K562 (cell line): ENCODE results near the gene FLOT2. TPM values are rescaled to one million over a fixed set of nuclear protein-coding genes. Genes with fewer than 3 reads are reported as not detected.

Source experiments
- ATF1 ChIP-seq, 2 experiments: fragments of 450-650 bp in 1 of 2; IDR thresholded peaks; 2 replicates each; pipeline ENCODE4 v1.6.1; 2016; ENCODE audit warnings: missing compliant biosample characterization in 1 of 2, missing genetic modification characterization in 1 of 2
- BRCA1 ChIP-seq, 2 experiments: fragments of 450-650 bp in 1 of 2; sonication (generic) in 1 of 2; formaldehyde crosslinking in 1 of 2; IDR thresholded peaks; 2 replicates each; pipeline versions ENCODE4 v1.5.0 to v1.6.1; 2017 to 2020; ENCODE audit warnings: mild to moderate bottlenecking in 1 of 2, missing genetic modification reagents in 1 of 2
- DMBX1 ChIP-seq: fragments of 250-450 bp; sonication (Bioruptor Pico); IDR thresholded peaks from 2 replicates; pipeline ENCODE4 v1.8.0; 2022; ENCODE audit warnings: inconsistent platforms, mild to moderate bottlenecking, moderate library complexity, borderline replicate concordance
- ETV5 ChIP-seq: sonication (generic); formaldehyde crosslinking; IDR thresholded peaks from 2 replicates; pipeline ENCODE4 v1.4.0; 2020; ENCODE audit warnings: low read depth, mild to moderate bottlenecking, missing genetic modification reagents
- FOXM1 ChIP-seq, 2 experiments: fragments of 450-650 bp in 1 of 2; sonication (generic) in 1 of 2; formaldehyde crosslinking in 1 of 2; IDR thresholded peaks; 2 replicates each; pipeline versions ENCODE4 v1.6.1 to v1.9.0; 2017 to 2022; ENCODE audit warnings: low read depth in 2 of 2, mild to moderate bottlenecking in 2 of 2, missing genetic modification reagents in 1 of 2, moderate library complexity in 1 of 2
- KLF16 ChIP-seq: IDR thresholded peaks from 2 replicates; pipeline ENCODE4 v1.6.1; 2016; ENCODE audit warnings: antibody characterized with exemption
- MAZ ChIP-seq, 2 experiments: fragments of 450-650 bp in 1 of 2; sonication (generic) in 1 of 2; formaldehyde crosslinking; IDR thresholded peaks in 1 of 2; conservative IDR thresholded peaks in 1 of 2; 2 replicates each; pipeline versions ENCODE4 v1.4.0 to v1.5.0; 2020; ENCODE audit warnings: mild to moderate bottlenecking in 1 of 2, missing genetic modification reagents in 1 of 2
- MBD2 ChIP-seq: sonication (generic); IDR thresholded peaks from 2 replicates; pipeline ENCODE4 v1.6.1; 2016; ENCODE audit warnings: low read depth, borderline replicate concordance
- RBM17 ChIP-seq: fragments of 200-400 bp; formaldehyde crosslinking; IDR thresholded peaks from 2 replicates; pipeline ENCODE4 v1.6.1; 2017; ENCODE audit warnings: low read depth, mild to moderate bottlenecking, low read length, borderline replicate concordance
- SLC30A9 ChIP-seq: fragments of 250-450 bp; sonication (Bioruptor Pico); IDR thresholded peaks from 2 replicates; pipeline ENCODE4 v1.8.0; 2022; ENCODE audit warnings: mild to moderate bottlenecking, moderate library complexity
- TGIF2 ChIP-seq: sonication (generic); formaldehyde crosslinking; IDR thresholded peaks from 2 replicates; pipeline ENCODE4 v1.8.1; 2022; ENCODE audit warnings: mild to moderate bottlenecking, missing genetic modification reagents, moderate library complexity
- ZNF175 ChIP-seq: fragments of 200-800 bp; sonication (Bioruptor generic); IDR thresholded peaks from 2 replicates; pipeline ENCODE4 v1.6.1; 2016; ENCODE audit warnings: low read depth, mild to moderate bottlenecking, missing genetic modification characterization, missing compliant biosample characterization
- ZNF224 ChIP-seq: sonication (generic); formaldehyde crosslinking; IDR thresholded peaks from 2 replicates; pipeline ENCODE4 v1.8.0; 2022; ENCODE audit warnings: mild to moderate bottlenecking, missing genetic modification reagents
- polyA plus RNA-seq, 8 experiments: library from polyadenylated mRNA; depleted of rRNA in 4 of 8; stranded (reverse) in 5 of 8; unstranded in 3 of 8; fragments of >200 nt; fragmentation: Nextera tagmentation in 2 of 8; fragmentation: Illumina TruSeq in 1 of 8; extraction: Ambion mirVana in 2 of 8; extraction: Trizol in 1 of 8; gene quantifications; 2 replicates each; pipeline versions ENCODE4 v1.2.1 to v1.2.3, GENCODE V29; 2011 to 2014; ENCODE audit warnings: inconsistent platforms in 1 of 8, missing spikeins in 1 of 8
- total RNA-seq, 7 experiments: library from RNA; depleted of rRNA in 6 of 7; stranded (reverse); fragments of >200 nt in 6 of 7; fragmentation: Illumina TruSeq in 2 of 7; extraction: Trizol in 2 of 7; gene quantifications; 2 replicates each; pipeline versions ENCODE4 v1.2.1 to v1.2.3, GENCODE V29; 2011 to 2021; ENCODE audit warnings: low replicate concordance in 1 of 7
- TF ChIP-seq, protein P1 (sequence below): fragments of 250-450 bp; sonication (Bioruptor Pico); IDR thresholded peaks from 2 replicates; pipeline ENCODE4 v1.4.0; 2020; ENCODE audit warnings: mild to moderate bottlenecking, moderate library complexity, borderline replicate concordance
- TF ChIP-seq, protein P2 (sequence below): sonication (generic); formaldehyde crosslinking; IDR thresholded peaks from 2 replicates; pipeline ENCODE4 v1.8.0; 2022; ENCODE audit warnings: mild to moderate bottlenecking, missing genetic modification reagents
- TF ChIP-seq, protein P3 (sequence below): fragments of 450-650 bp; formaldehyde crosslinking; IDR thresholded peaks from 2 replicates; pipeline ENCODE4 v1.4.0; 2020; ENCODE audit warnings: mild to moderate bottlenecking, moderate library complexity

The FLOT2 gene
- total and polyA plus RNA-seq, 9 of the 15 experiments (the other 6 are each of a cell fraction or from before 2014, with no cell fraction given) = 17.5 to 138 (median 41.7) TPM

GRCh38 chr17:28926786-28927185 lies 29.3 kb upstream of the FLOT2 start (continued):
- no peak for TF ChIP-seq TGIF2
- TF ChIP-seq, protein P1, sequence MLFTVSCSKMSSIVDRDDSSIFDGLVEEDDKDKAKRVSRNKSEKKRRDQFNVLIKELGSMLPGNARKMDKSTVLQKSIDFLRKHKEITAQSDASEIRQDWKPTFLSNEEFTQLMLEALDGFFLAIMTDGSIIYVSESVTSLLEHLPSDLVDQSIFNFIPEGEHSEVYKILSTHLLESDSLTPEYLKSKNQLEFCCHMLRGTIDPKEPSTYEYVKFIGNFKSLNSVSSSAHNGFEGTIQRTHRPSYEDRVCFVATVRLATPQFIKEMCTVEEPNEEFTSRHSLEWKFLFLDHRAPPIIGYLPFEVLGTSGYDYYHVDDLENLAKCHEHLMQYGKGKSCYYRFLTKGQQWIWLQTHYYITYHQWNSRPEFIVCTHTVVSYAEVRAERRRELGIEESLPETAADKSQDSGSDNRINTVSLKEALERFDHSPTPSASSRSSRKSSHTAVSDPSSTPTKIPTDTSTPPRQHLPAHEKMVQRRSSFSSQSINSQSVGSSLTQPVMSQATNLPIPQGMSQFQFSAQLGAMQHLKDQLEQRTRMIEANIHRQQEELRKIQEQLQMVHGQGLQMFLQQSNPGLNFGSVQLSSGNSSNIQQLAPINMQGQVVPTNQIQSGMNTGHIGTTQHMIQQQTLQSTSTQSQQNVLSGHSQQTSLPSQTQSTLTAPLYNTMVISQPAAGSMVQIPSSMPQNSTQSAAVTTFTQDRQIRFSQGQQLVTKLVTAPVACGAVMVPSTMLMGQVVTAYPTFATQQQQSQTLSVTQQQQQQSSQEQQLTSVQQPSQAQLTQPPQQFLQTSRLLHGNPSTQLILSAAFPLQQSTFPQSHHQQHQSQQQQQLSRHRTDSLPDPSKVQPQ = no peak
- no peak for TF ChIP-seq RBM17
- TF ChIP-seq, protein P2, sequence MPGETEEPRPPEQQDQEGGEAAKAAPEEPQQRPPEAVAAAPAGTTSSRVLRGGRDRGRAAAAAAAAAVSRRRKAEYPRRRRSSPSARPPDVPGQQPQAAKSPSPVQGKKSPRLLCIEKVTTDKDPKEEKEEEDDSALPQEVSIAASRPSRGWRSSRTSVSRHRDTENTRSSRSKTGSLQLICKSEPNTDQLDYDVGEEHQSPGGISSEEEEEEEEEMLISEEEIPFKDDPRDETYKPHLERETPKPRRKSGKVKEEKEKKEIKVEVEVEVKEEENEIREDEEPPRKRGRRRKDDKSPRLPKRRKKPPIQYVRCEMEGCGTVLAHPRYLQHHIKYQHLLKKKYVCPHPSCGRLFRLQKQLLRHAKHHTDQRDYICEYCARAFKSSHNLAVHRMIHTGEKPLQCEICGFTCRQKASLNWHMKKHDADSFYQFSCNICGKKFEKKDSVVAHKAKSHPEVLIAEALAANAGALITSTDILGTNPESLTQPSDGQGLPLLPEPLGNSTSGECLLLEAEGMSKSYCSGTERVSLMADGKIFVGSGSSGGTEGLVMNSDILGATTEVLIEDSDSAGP (CRISPR knock-in tag) = no peak
- no peak for TF ChIP-seq ZNF224 (CRISPR knock-in tag)
- no peak for TF ChIP-seq BRCA1 (IDR thresholded peaks at IDR 0.05)
- no peak for TF ChIP-seq BRCA1 (CRISPR knock-in tag; IDR thresholded peaks at IDR 0.05)
- no peak for TF ChIP-seq MBD2
- 0 out of 4 replicates have a peak, but pooled peaks of 1 of the 2 experiments have one; percentile 40 for TF ChIP-seq MAZ (CRISPR knock-in tag; conservative IDR thresholded peaks at IDR 0.05 in 1 of 2, IDR thresholded peaks at IDR 0.05 in 1 of 2)
- TF ChIP-seq SLC30A9 (CRISPR knock-in tag) = no peak
- TF ChIP-seq FOXM1 (IDR thresholded peaks at IDR 0.05; ENCODE audit: low read depth) = no peak
- TF ChIP-seq FOXM1 (CRISPR knock-in tag; IDR thresholded peaks at IDR 0.05; ENCODE audit: low read depth) = no peak
- TF ChIP-seq, protein P3, sequence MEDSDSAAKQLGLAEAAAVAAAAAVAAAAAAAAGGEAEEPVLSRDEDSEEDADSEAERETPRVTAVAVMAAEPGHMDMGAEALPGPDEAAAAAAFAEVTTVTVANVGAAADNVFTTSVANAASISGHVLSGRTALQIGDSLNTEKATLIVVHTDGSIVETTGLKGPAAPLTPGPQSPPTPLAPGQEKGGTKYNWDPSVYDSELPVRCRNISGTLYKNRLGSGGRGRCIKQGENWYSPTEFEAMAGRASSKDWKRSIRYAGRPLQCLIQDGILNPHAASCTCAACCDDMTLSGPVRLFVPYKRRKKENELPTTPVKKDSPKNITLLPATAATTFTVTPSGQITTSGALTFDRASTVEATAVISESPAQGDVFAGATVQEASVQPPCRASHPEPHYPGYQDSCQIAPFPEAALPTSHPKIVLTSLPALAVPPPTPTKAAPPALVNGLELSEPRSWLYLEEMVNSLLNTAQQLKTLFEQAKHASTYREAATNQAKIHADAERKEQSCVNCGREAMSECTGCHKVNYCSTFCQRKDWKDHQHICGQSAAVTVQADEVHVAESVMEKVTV (CRISPR knock-in tag) = no peak
- TF ChIP-seq ETV5 (CRISPR knock-in tag) = no peak
- TF ChIP-seq DMBX1 (CRISPR knock-in tag) = peak; percentile 35; the same call in 1 of the 2 replicates
- TF ChIP-seq ATF1 (CRISPR knock-in tag; IDR thresholded peaks at IDR 0.05) = no peak
- TF ChIP-seq ATF1 (tag; IDR thresholded peaks at IDR 0.05) = no peak
- peak; percentile 47; the same call in 1 of the 2 replicates for TF ChIP-seq ZNF175
- no peak for TF ChIP-seq KLF16
